ENCODE measurements around the gene LMO3. TPM values are rescaled to one million over a fixed set of nuclear protein-coding genes. Genes with fewer than 3 reads are reported as not detected.

Gene LMO3
- total RNA-seq, 4 donors from 2014 or later = 132 to 282 (median 197) TPM

DNA sequence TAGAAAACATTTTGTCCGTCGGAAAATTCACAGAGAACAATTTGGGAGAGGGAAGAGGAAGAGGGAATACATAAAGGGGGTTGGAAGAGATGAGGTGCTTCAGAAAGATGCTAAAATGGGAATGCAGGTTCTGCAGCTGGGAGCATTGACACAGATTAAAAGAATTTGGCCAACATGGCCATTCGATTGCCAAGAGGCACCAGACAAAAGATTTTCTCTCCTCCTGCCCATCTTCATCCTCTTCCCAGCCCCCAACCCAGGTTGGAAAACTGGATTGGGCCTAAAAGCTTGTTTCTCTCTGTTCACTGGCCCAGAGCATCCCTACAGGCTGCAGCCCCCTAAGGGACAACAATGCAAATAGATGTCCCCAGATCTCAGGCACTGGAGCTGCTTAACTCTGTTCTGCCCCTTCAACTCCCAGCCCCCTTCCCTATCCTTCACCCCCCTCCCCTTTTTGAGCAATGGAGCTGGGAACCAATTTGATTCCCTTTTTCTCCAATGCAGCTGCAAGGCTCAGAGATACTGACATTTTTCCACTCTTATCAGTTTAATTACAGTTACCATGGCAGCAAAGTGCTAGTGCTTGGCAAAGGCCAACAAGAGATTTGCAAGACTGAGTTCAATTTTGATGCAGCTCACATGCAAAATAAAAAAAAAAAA is 1.9 kb downstream of the LMO3 start:
- H3K27ac ChIP-seq = peak overlapping the region; percentile 97 to 99 (median 97)
- no peaks in the 10 kb centered on the region for H3K36me3 ChIP-seq
- H3K27me3 ChIP-seq = no peaks in the 10 kb centered on the region
- intact Hi-C loops (cut with DNase I) = no loop called here
- 47 to 70% methylated on average over 3 of the region's 3 CpGs for WGBS, 2 donors
- peak overlapping the region in 2 of 3 donors; percentile 15 to 46 for H3K4me3 ChIP-seq (replicated peaks in 1 of 3)
- DNase-seq = peak in 1 of 2 donors; percentile 28
- H3K4me1 ChIP-seq = peaks cover 7 to 38% of the 10 kb centered on the region in 2 donors
- H3K9me3 ChIP-seq = no peaks in the 10 kb centered on the region
- TF ChIP-seq CTCF (IDR thresholded peaks at IDR 0.05) = no peak
- no peak for TF ChIP-seq POLR2A (IDR thresholded peaks at IDR 0.05)

- TF ChIP-seq POLR2A (IDR thresholded peaks at IDR 0.05) (no peak), CTCF (IDR thresholded peaks at IDR 0.05) (no peak)
- 48 to 59% methylated on average over 5 of the region's 5 CpGs for WGBS, 2 donors
- Histone ChIP-seq H3K4me1 (peaks cover 7 to 38% of the 10 kb centered on the region in 2 donors), H3K36me3 (no peaks in the 10 kb centered on the region), H3K27ac (peak overlapping the region; percentile 97 to 99 (median 97)), H3K27me3 (no peaks in the 10 kb centered on the region), H3K4me3 (replicated peaks in 1 of 3) (peak overlapping the region in 2 of 3 donors; percentile 15 to 46), H3K9me3 (no peaks in the 10 kb centered on the region)
- no peak for DNase-seq
- intact Hi-C loops (cut with DNase I) = no loop called here
Observed at GRCh38 chr12:16603260-16603915, 2.6 kb downstream of the LMO3 start.

DNA sequence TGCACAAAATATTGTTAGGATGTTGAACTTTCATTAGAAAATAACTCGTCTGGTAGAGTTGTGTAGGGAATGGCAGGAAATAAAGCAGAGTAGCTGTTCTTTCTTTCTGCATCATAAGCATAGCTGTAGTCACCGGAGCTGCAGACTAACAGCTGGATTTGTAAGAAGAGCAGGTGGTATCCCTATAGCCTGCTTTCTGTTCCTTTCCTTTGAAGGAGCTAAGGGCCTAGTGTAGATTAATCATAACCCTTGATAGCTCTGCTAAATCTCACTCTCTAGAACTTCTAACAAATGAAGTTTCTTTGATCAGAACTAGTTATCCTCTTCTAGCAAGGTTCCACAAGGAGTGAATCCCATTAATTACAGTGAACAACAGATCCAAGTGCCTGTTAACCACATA is 3.5 kb downstream of the LMO3 start:
- Histone ChIP-seq H3K27ac (peak overlapping the region; percentile 97 to 99 (median 97)), H3K27me3 (no peaks in the 10 kb centered on the region), H3K4me1 (peaks cover 7 to 29% of the 10 kb centered on the region in 2 donors), H3K4me3 (replicated peaks in 1 of 3) (no peak overlapping the region), H3K9me3 (no peaks in the 10 kb centered on the region), H3K36me3 (no peaks in the 10 kb centered on the region)
- intact Hi-C loops (cut with DNase I) = no loop called here
- TF ChIP-seq POLR2A (IDR thresholded peaks at IDR 0.05) = no peak
- TF ChIP-seq CTCF (IDR thresholded peaks at IDR 0.05) = no peak
- whole genome bisulfite sequencing, 2 donors = 80 to 89% methylated on average over 2 of the region's 2 CpGs
- no peak for DNase-seq

- Histone ChIP-seq H3K9me3 (no peaks in the 10 kb centered on the region), H3K36me3 (no peaks in the 10 kb centered on the region), H3K27ac (peak overlapping the region; percentile 97 to 99 (median 97)), H3K4me1 (peaks cover 7 to 25% of the 10 kb centered on the region in 2 donors), H3K4me3 (replicated peaks in 1 of 3) (peak overlapping the region in 1 of 3 donors; percentile 14), H3K27me3 (no peaks in the 10 kb centered on the region)
- intact Hi-C loops (cut with DNase I) = no loop called here
- DNase-seq = peak; percentile 59 to 71
- 33 to 44% methylated on average over 5 of the region's 5 CpGs for WGBS, 2 donors
- TF ChIP-seq CTCF (IDR thresholded peaks at IDR 0.05) (no peak), POLR2A (IDR thresholded peaks at IDR 0.05) (peak in 1 of 2 donors; percentile 64)
Observed at GRCh38 chr12:16600525-16600924, 5.4 kb downstream of the LMO3 start.

GRCh38 chr12:16599081-16599480 is 6.9 kb downstream of the LMO3 start:
- intact Hi-C loops (cut with DNase I) = no loop called here
- Histone ChIP-seq H3K9me3 (no peaks in the 10 kb centered on the region), H3K4me1 (peaks cover 7 to 29% of the 10 kb centered on the region in 2 donors), H3K4me3 (replicated peaks in 1 of 3) (no peak overlapping the region), H3K27ac (peak overlapping the region; percentile 97 to 99 (median 97)), H3K27me3 (no peaks in the 10 kb centered on the region), H3K36me3 (no peaks in the 10 kb centered on the region)
- WGBS, 2 donors = 83 to 93% methylated on average over 6 of the region's 6 CpGs
- no peak for DNase-seq
- TF ChIP-seq CTCF (IDR thresholded peaks at IDR 0.05) (no peak), POLR2A (IDR thresholded peaks at IDR 0.05) (no peak)
